CD14-positive monocyte (primary cell): ENCODE results near the gene EIF5A2. TPM values are rescaled to one million over a fixed set of nuclear protein-coding genes. Genes with fewer than 3 reads are reported as not detected.
A peak's percentile ranks its signal among the peaks of the same experiment; 100 is the strongest.

ENCODE experiments used
- DNase-seq, 3 donors: peaks; one replicate each; pipeline ENCODE4 v3.0.0-alpha.2; 2011 to 2022
- H2AFZ ChIP-seq: 2 replicates; pipeline ENCODE4 v1.6.0; 2012; ENCODE audit warnings: mild to moderate bottlenecking, low read depth, low read length, inconsistent platforms; ENCODE audit not compliant: insufficient read depth, poor library complexity, severe bottlenecking
- H3K27ac ChIP-seq, 2 donors: 1 replicate in 1 of 2; 2 replicates in 1 of 2; pipeline ENCODE4 v1.5.1; 2012 to 2013; ENCODE audit warnings: low read length in 2 of 2, control low read depth in 1 of 2, inconsistent platforms in 1 of 2, low read depth in 1 of 2, mild to moderate bottlenecking in 1 of 2
- H3K27me3 ChIP-seq, 2 donors: one replicate each; pipeline versions ENCODE4 v1.6.0 to v1.6.1; 2011 to 2013; ENCODE audit warnings: low read length in 2 of 2; ENCODE audit not compliant: control insufficient read depth in 2 of 2, insufficient read depth in 2 of 2
- H3K36me3 ChIP-seq, 2 donors: replicated peaks in 1 of 2; 1 replicate in 1 of 2; 2 replicates in 1 of 2; pipeline versions ENCODE4 v1.5.1 to v1.6.1; 2012 to 2013; ENCODE audit warnings: low read length in 2 of 2, control low read depth in 1 of 2, inconsistent platforms in 1 of 2, mild to moderate bottlenecking in 1 of 2; ENCODE audit not compliant: insufficient read depth in 2 of 2, control insufficient read depth in 1 of 2
- H3K4me1 ChIP-seq, 2 donors: 1 replicate in 1 of 2; 2 replicates in 1 of 2; pipeline versions ENCODE4 v1.5.1 to v1.6.1; 2012 to 2013; ENCODE audit warnings: low read length in 2 of 2, control low read depth in 1 of 2, inconsistent platforms in 1 of 2, mild to moderate bottlenecking in 1 of 2, moderate library complexity in 1 of 2; ENCODE audit not compliant: insufficient read depth in 2 of 2, control insufficient read depth in 1 of 2
- H3K4me2 ChIP-seq: replicated peaks from 2 replicates; pipeline ENCODE3; 2012; ENCODE audit warnings: low read length, moderate library complexity, mild to moderate bottlenecking; ENCODE audit not compliant: poor library complexity, severe bottlenecking; ENCODE audit errors: extremely low read depth
- H3K4me3 ChIP-seq, 3 experiments: fragments of 200-600 bp in 1 of 3; sonication (generic) in 1 of 3; replicated peaks in 1 of 3; 1 replicate in 2 of 3; 2 replicates in 1 of 3; pipeline ENCODE4 v1.5.1; 2011 to 2013; ENCODE audit warnings: low read length in 3 of 3, mild to moderate bottlenecking in 3 of 3, control low read depth in 2 of 3, low read depth in 2 of 3, inconsistent platforms in 1 of 3, moderate library complexity in 1 of 3
- H3K79me2 ChIP-seq: 2 replicates; pipeline ENCODE4 v1.6.0; 2012; ENCODE audit warnings: mild to moderate bottlenecking, control low read depth, inconsistent platforms, low read length, moderate library complexity; ENCODE audit not compliant: insufficient read depth
- H3K9ac ChIP-seq: 2 replicates; pipeline ENCODE4 v1.6.0; 2017; ENCODE audit warnings: low read length, mild to moderate bottlenecking; ENCODE audit not compliant: insufficient read depth, poor library complexity, severe bottlenecking
- H3K9me3 ChIP-seq, 2 donors: replicated peaks in 1 of 2; 1 replicate in 1 of 2; 2 replicates in 1 of 2; pipeline versions ENCODE4 v1.5.1 to v1.6.1; 2012 to 2013; ENCODE audit warnings: low read length in 2 of 2, control low read depth in 1 of 2; ENCODE audit not compliant: control insufficient read depth in 1 of 2, insufficient read depth in 1 of 2
- H4K20me1 ChIP-seq: 2 replicates; pipeline ENCODE4 v1.6.0; 2012; ENCODE audit warnings: mild to moderate bottlenecking, low read length, control low read depth, moderate library complexity; ENCODE audit not compliant: insufficient read depth
- H3K27ac Mint-ChIP-seq, 7 donors: one replicate each; pipeline ENCODE4 v1.8.0; 2020; ENCODE audit warnings: mild to moderate bottlenecking in 7 of 7, mixed read lengths in 7 of 7, moderate library complexity in 6 of 7, inconsistent platforms in 2 of 7
- H3K27me3 Mint-ChIP-seq, 3 donors: one replicate each; pipeline ENCODE4 v1.8.0; 2021 to 2022; ENCODE audit warnings: low read depth in 3 of 3, mild to moderate bottlenecking in 3 of 3, mixed read lengths in 3 of 3, moderate library complexity in 3 of 3, inconsistent platforms in 1 of 3
- H3K36me3 Mint-ChIP-seq, 2 donors: one replicate each; pipeline ENCODE4 v1.8.0; 2020; ENCODE audit warnings: mixed read lengths in 2 of 2, inconsistent platforms in 1 of 2, mild to moderate bottlenecking in 1 of 2
- H3K4me1 Mint-ChIP-seq: one replicate; pipeline ENCODE4 v1.8.0; 2020; ENCODE audit warnings: mild to moderate bottlenecking, mixed read lengths
- H3K4me3 Mint-ChIP-seq, 2 donors: one replicate each; pipeline ENCODE4 v1.8.0; 2020; ENCODE audit warnings: mild to moderate bottlenecking in 2 of 2, mixed read lengths in 2 of 2, moderate library complexity in 1 of 2
- H3K9me3 Mint-ChIP-seq, 7 donors: one replicate each; pipeline ENCODE4 v1.8.0; 2020 to 2022; ENCODE audit warnings: mixed read lengths in 7 of 7, mild to moderate bottlenecking in 6 of 7, moderate library complexity in 6 of 7, inconsistent platforms in 2 of 7
- CTCF ChIP-seq: fragments of 200-600 bp; IDR thresholded peaks from one replicate; pipeline ENCODE4 v1.8.0; 2022; ENCODE audit warnings: antibody characterized with exemption, mild to moderate bottlenecking
- WGBS: methylation state at CpG from one replicate; pipeline ENCODE4 v1.1.5; 2013; ENCODE audit warnings: missing lambda C conversion rate; ENCODE audit not compliant: insufficient coverage; 5-methylcytosine and 5-hydroxymethylcytosine counted together
- intact Hi-C, 2 donors: fragments of 100-400 bp; cut with micrococcal nuclease; formaldehyde crosslinking; loops; one replicate each; pipeline versions ENCODE4 v1.15.0 to v1.15.1; 2023
- polyA plus RNA-seq, 3 donors: library from polyadenylated mRNA; depleted of rRNA in 1 of 3; unstranded in 2 of 3; stranded (reverse) in 1 of 3; fragments of 300-500 nt in 2 of 3; fragments of >200 nt in 1 of 3; fragmentation: Illumina TruSeq in 2 of 3; gene quantifications; 1 replicate in 2 of 3; 2 replicates in 1 of 3; pipeline ENCODE4 v1.2.3, GENCODE V29; 2012 to 2021

The EIF5A2 gene
- polyA plus RNA-seq, 3 donors, result 0.49 to 5.4 (median 1.4) TPM

- no peak overlapping the region for H3K27ac Mint-ChIP-seq
- no peak overlapping the region for H3K4me2 ChIP-seq
- no peaks in the 10 kb centered on the region for H3K79me2 ChIP-seq
- H2AFZ ChIP-seq, result no peak overlapping the region
- intact Hi-C loops, result no loop called here
- H3K9me3 ChIP-seq, result no peaks in the 10 kb centered on the region
- no peak overlapping the region for H3K4me3 ChIP-seq
- H3K4me1 Mint-ChIP-seq, result no peaks in the 10 kb centered on the region
- no peaks in the 10 kb centered on the region for H3K36me3 ChIP-seq
- peaks cover 0 to 3% (median 2%) of the 10 kb centered on the region in 3 donors for H3K27me3 Mint-ChIP-seq
- no peak overlapping the region for H3K9ac ChIP-seq
- H3K27me3 ChIP-seq, result peaks cover 0 to 2% of the 10 kb centered on the region in 2 donors
- peaks cover 0 to 5% (median 2%) of the 10 kb centered on the region in 7 donors for H3K9me3 Mint-ChIP-seq
- H3K4me3 Mint-ChIP-seq, result no peak overlapping the region
- WGBS, result no CpG with 5 or more reads among the region's 2 CpGs
- no peaks in the 10 kb centered on the region for H4K20me1 ChIP-seq
- no peak overlapping the region for H3K27ac ChIP-seq
- TF ChIP-seq CTCF, result peak; percentile 49
- H3K36me3 Mint-ChIP-seq, result no peaks in the 10 kb centered on the region
- DNase-seq, result no peak
- no peaks in the 10 kb centered on the region for H3K4me1 ChIP-seq
These were observed 60.0 kb downstream of the EIF5A2 start for GRCh38 chr3:170848292-170848917.

GRCh38 chr3:170844377-170844776 lies 64.1 kb downstream of the EIF5A2 start:
- Mint-ChIP-seq H3K27me3 (peaks cover 0 to 7% (median 3%) of the 10 kb centered on the region in 3 donors), H3K9me3 (peaks cover 0 to 5% (median 2%) of the 10 kb centered on the region in 7 donors), H3K27ac (no peak overlapping the region), H3K4me3 (no peak overlapping the region), H3K4me1 (no peaks in the 10 kb centered on the region), H3K36me3 (no peaks in the 10 kb centered on the region)
- H3K79me2 ChIP-seq, result no peaks in the 10 kb centered on the region
- H3K4me2 ChIP-seq, result no peak overlapping the region
- no peak overlapping the region for H3K4me3 ChIP-seq
- H3K4me1 ChIP-seq, result no peaks in the 10 kb centered on the region
- H3K36me3 ChIP-seq, result no peaks in the 10 kb centered on the region
- H3K27ac ChIP-seq, result no peak overlapping the region
- no peaks in the 10 kb centered on the region for H3K9me3 ChIP-seq
- TF ChIP-seq CTCF, result no peak
- peaks cover 2% of the 10 kb centered on the region in 2 donors for H3K27me3 ChIP-seq
- no peak for DNase-seq
- intact Hi-C loops, result no loop called here
- H4K20me1 ChIP-seq, result no peaks in the 10 kb centered on the region
- H3K9ac ChIP-seq, result no peak overlapping the region
- H2AFZ ChIP-seq, result no peak overlapping the region
